GM12878 (cell line): ENCODE results near the gene ZNF804B. TPM values are rescaled to one million over a fixed set of nuclear protein-coding genes. Genes with fewer than 3 reads are reported as not detected.

Experiments
- ATAC-seq: fragments of 200-7000 bp; cut with Tn5 transposase; 3 replicates; pipeline ENCODE4 v1.9.1; 2020; ENCODE audit warnings: mild to moderate bottlenecking, moderate library complexity
- BruUV-seq: library from RNA; stranded (reverse); fragments of 400-500 nt; replicated peaks from 2 replicates; lab custom pipeline; 2021; lab: Mats Ljungman, UMichigan
- CTCF ChIA-PET: fragments of 300-600 bp; sonication (Branson Sonifier 250); formaldehyde crosslinking; extraction: SDS; loops from one replicate; lab custom pipeline; 2021; ENCODE audit warnings: inconsistent platforms; lab: Yijun Ruan, JAX
- POLR2A ChIA-PET: fragments of 350-600 bp; formaldehyde crosslinking; extraction: SDS; loops from one replicate; lab custom pipeline; 2021; ENCODE audit warnings: inconsistent platforms; lab: Charles Lee
- RAD21 ChIA-PET: fragments of 300-600 bp; sonication (Branson Sonifier 250); formaldehyde crosslinking; loops from one replicate; lab custom pipeline; 2023; ENCODE audit warnings: antibody characterized with exemption; ENCODE audit not compliant: unreplicated experiment; lab: Charles Lee
- SMC1A ChIA-PET: fragments of 300-600 bp; sonication (Branson Sonifier 250); formaldehyde crosslinking; loops from one replicate; lab custom pipeline; 2023; ENCODE audit not compliant: unreplicated experiment, uncharacterized antibody; lab: Charles Lee
- DNase-seq: peaks from one replicate; pipeline ENCODE4 v3.0.0-alpha.2; 2011; ENCODE audit warnings: low read depth, low spot score
- FAIRE-seq: peaks from 3 replicates; lab custom pipeline; 2011; peaks lifted over from hg19 to GRCh38; lab: Jason Lieb, UNC
- H2AFZ ChIP-seq: 2 replicates; pipeline ENCODE4 v1.6.0; 2011; ENCODE audit warnings: low read depth, low read length, control low read depth; ENCODE audit not compliant: control insufficient read depth
- H3K27ac ChIP-seq: 2 replicates; pipeline ENCODE4 v1.5.1; 2011; ENCODE audit warnings: control low read depth; ENCODE audit not compliant: control insufficient read depth, insufficient read depth
- H3K27me3 ChIP-seq, 2 experiments: replicated peaks in 1 of 2; 2 replicates each; pipeline versions ENCODE4 v1.6.0 to v1.6.1; 2011; ENCODE audit warnings: low read length in 1 of 2; ENCODE audit not compliant: control insufficient read depth in 2 of 2, insufficient read depth in 2 of 2
- H3K36me3 ChIP-seq, 2 experiments: 2 replicates each; pipeline ENCODE4 v1.5.1; 2011; ENCODE audit warnings: low read length in 1 of 2; ENCODE audit not compliant: control insufficient read depth in 2 of 2, insufficient read depth in 2 of 2
- H3K4me1 ChIP-seq: 2 replicates; pipeline ENCODE4 v1.6.1; 2011; ENCODE audit warnings: mild to moderate bottlenecking, low read length, moderate library complexity, mixed read lengths; ENCODE audit not compliant: control insufficient read depth, insufficient read depth
- H3K4me2 ChIP-seq: 2 replicates; pipeline ENCODE4 v1.6.0; 2011; ENCODE audit warnings: control low read depth; ENCODE audit not compliant: control insufficient read depth, insufficient read depth
- H3K4me3 ChIP-seq: fragments of 200-600 bp; sonication (generic); 2 replicates; pipeline ENCODE4 v1.5.1; 2016
- H3K79me2 ChIP-seq: 2 replicates; pipeline ENCODE4 v1.6.0; 2011; ENCODE audit warnings: low read length; ENCODE audit not compliant: control insufficient read depth, insufficient read depth
- H3K9ac ChIP-seq: 2 replicates; pipeline ENCODE4 v1.8.0; 2011; ENCODE audit warnings: low read length, control low read depth, mixed read lengths; ENCODE audit not compliant: control insufficient read depth, insufficient read depth
- H3K9me3 ChIP-seq: replicated peaks from 3 replicates; pipeline ENCODE4 v1.5.1; 2011; ENCODE audit warnings: mild to moderate bottlenecking, low read length; ENCODE audit not compliant: control insufficient read depth, insufficient read depth
- H4K20me1 ChIP-seq: 2 replicates; pipeline ENCODE4 v1.6.0; 2011; ENCODE audit not compliant: control insufficient read depth, insufficient read depth
- EZH2 ChIP-seq: IDR thresholded peaks from 2 replicates; pipeline ENCODE4 v1.6.1; 2012; ENCODE audit warnings: low read depth, mild to moderate bottlenecking, control low read depth, inconsistent platforms, low read length, borderline replicate concordance; ENCODE audit not compliant: control insufficient read depth
- HDAC6 ChIP-seq: fragments of 200-600 bp; sonication (generic); IDR thresholded peaks from one replicate; pipeline ENCODE4 v1.8.0; 2017; ENCODE audit warnings: antibody characterized with exemption; ENCODE audit not compliant: unreplicated experiment
- NBN ChIP-seq: fragments of 450-650 bp; IDR thresholded peaks from 2 replicates; pipeline ENCODE4 v1.6.1; 2016
- POLR2AphosphoS5 ChIP-seq: IDR thresholded peaks from 2 replicates; pipeline ENCODE4 v1.6.1; 2011; ENCODE audit warnings: mild to moderate bottlenecking, low read length, inconsistent platforms
- RBBP5 ChIP-seq: fragments of 200-600 bp; sonication (generic); conservative IDR thresholded peaks from 2 replicates; pipeline ENCODE4 v1.6.1; 2016
- SREBF2 ChIP-seq: IDR thresholded peaks from 2 replicates; pipeline ENCODE4 v1.6.1; 2012; ENCODE audit warnings: mild to moderate bottlenecking, low read length
- STAT1 ChIP-seq: fragments of 450-650 bp; conservative IDR thresholded peaks from 2 replicates; pipeline ENCODE4 v1.6.1; 2014; ENCODE audit warnings: antibody characterized with exemption, mild to moderate bottlenecking
- TCF3 ChIP-seq: IDR thresholded peaks from 2 replicates; pipeline ENCODE4 v1.6.1; 2012; ENCODE audit warnings: low read depth, mild to moderate bottlenecking, low read length, borderline replicate concordance; ENCODE audit not compliant: insufficient read depth
- WGBS: methylation state at CpG from one replicate; pipeline ENCODE4 v1.1.6; 2016; ENCODE audit warnings: low lambda C conversion rate; ENCODE audit not compliant: insufficient replicate concordance, insufficient coverage; ENCODE audit errors: missing lambda C conversion rate; 5-methylcytosine and 5-hydroxymethylcytosine counted together
- in situ Hi-C: fragments of 300-500 bp; cut with MboI; formaldehyde crosslinking; loops from 9 replicates; pipeline ENCODE4 v1.14.3; 2018; ENCODE audit warnings: mixed read lengths
- intact Hi-C: fragments of 100-400 bp; cut with micrococcal nuclease; formaldehyde crosslinking; loops from one replicate; pipeline ENCODE4 v1.14.2; 2022; ENCODE audit not compliant: unreplicated experiment
- polyA plus RNA-seq, 11 experiments: library from polyadenylated mRNA; depleted of rRNA in 4 of 11; unstranded in 6 of 11; stranded (reverse) in 5 of 11; fragments of >200 nt; fragmentation: Nextera tagmentation in 4 of 11; fragmentation: Illumina TruSeq in 1 of 11; extraction: Ambion mirVana in 4 of 11; extraction: Trizol in 1 of 11; gene quantifications; 1 replicate in 1 of 11; 2 replicates in 10 of 11; pipeline versions ENCODE4 v1.2.1 to v1.2.3, GENCODE V29; 2011 to 2016; ENCODE audit warnings: inconsistent platforms in 2 of 11, missing spikeins in 2 of 11, low read depth in 1 of 11
- total RNA-seq, 4 experiments: library from RNA; depleted of rRNA in 3 of 4; stranded (reverse); fragments of >200 nt in 3 of 4; fragmentation: Illumina TruSeq in 1 of 4; extraction: Trizol in 1 of 4; gene quantifications; 2 replicates each; pipeline versions ENCODE4 v1.2.1 to v1.2.3, GENCODE V29; 2013 to 2021
- TF ChIP-seq, protein P1 (sequence below): fragments of 450-650 bp; IDR thresholded peaks from 2 replicates; pipeline ENCODE4 v1.6.1; 2017; ENCODE audit warnings: mild to moderate bottlenecking
- TF ChIP-seq, protein P2 (sequence below): fragments of 150-350 bp; IDR thresholded peaks from 2 replicates; pipeline ENCODE4 v1.6.1; 2014; ENCODE audit warnings: mild to moderate bottlenecking, low read depth, low read length
- TF ChIP-seq, protein P3 (sequence below): fragments of 150-350 bp; IDR thresholded peaks from 2 replicates; pipeline ENCODE4 v1.6.1; 2016; ENCODE audit warnings: low read depth, low read length
- TF ChIP-seq, protein P4 (sequence below): fragments of 450-650 bp; IDR thresholded peaks from 2 replicates; pipeline ENCODE4 v1.6.1; 2018; ENCODE audit warnings: borderline replicate concordance, mild to moderate bottlenecking; ENCODE audit not compliant: partially characterized antibody

Gene ZNF804B
- total and polyA plus RNA-seq, 10 of the 15 experiments (the other 5 are each of a cell fraction or from before 2014, with no cell fraction given) = not detected

DNA sequence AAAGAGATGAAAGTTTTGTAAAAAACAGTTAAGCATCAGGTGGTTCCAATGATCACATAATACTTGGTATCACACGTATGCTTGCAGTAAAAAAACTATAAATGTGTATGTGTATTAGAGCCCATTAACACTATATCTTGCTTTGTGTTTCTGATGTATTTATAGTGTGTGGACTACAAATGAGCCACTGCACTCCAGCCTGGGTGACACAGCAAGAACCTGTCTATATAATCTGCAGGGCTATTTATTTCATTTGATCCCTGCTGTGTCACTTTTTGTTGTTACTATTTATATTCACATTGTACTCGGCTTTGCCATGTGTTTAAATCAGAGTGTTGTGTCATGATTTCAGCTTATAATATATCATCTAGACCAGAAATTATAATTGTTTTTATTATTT is 523.8 kb downstream of the ZNF804B start:
- intact Hi-C loops = no loop called here
- 27% methylated on average over 2 of the region's 2 CpGs for WGBS
- DNase-seq = no peak
- RAD21 ChIA-PET = no interaction called here
- H3K4me1 ChIP-seq = no peaks in the 10 kb centered on the region
- no peaks in the 10 kb centered on the region for H3K27me3 ChIP-seq
- H2AFZ ChIP-seq = no peak overlapping the region
- BruUV-seq = no TSS peak
- no peak overlapping the region for H3K9ac ChIP-seq
- TF ChIP-seq NBN = no peak
- TF ChIP-seq, protein P1, sequence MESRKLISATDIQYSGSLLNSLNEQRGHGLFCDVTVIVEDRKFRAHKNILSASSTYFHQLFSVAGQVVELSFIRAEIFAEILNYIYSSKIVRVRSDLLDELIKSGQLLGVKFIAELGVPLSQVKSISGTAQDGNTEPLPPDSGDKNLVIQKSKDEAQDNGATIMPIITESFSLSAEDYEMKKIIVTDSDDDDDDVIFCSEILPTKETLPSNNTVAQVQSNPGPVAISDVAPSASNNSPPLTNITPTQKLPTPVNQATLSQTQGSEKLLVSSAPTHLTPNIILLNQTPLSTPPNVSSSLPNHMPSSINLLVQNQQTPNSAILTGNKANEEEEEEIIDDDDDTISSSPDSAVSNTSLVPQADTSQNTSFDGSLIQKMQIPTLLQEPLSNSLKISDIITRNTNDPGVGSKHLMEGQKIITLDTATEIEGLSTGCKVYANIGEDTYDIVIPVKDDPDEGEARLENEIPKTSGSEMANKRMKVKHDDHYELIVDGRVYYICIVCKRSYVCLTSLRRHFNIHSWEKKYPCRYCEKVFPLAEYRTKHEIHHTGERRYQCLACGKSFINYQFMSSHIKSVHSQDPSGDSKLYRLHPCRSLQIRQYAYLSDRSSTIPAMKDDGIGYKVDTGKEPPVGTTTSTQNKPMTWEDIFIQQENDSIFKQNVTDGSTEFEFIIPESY = no peak
- TF ChIP-seq TCF3 = no peak
- TF ChIP-seq SREBF2 = no peak
- TF ChIP-seq, protein P2, sequence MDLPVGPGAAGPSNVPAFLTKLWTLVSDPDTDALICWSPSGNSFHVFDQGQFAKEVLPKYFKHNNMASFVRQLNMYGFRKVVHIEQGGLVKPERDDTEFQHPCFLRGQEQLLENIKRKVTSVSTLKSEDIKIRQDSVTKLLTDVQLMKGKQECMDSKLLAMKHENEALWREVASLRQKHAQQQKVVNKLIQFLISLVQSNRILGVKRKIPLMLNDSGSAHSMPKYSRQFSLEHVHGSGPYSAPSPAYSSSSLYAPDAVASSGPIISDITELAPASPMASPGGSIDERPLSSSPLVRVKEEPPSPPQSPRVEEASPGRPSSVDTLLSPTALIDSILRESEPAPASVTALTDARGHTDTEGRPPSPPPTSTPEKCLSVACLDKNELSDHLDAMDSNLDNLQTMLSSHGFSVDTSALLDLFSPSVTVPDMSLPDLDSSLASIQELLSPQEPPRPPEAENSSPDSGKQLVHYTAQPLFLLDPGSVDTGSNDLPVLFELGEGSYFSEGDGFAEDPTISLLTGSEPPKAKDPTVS = no peak
- no peak for TF ChIP-seq HDAC6
- TF ChIP-seq, protein P3, sequence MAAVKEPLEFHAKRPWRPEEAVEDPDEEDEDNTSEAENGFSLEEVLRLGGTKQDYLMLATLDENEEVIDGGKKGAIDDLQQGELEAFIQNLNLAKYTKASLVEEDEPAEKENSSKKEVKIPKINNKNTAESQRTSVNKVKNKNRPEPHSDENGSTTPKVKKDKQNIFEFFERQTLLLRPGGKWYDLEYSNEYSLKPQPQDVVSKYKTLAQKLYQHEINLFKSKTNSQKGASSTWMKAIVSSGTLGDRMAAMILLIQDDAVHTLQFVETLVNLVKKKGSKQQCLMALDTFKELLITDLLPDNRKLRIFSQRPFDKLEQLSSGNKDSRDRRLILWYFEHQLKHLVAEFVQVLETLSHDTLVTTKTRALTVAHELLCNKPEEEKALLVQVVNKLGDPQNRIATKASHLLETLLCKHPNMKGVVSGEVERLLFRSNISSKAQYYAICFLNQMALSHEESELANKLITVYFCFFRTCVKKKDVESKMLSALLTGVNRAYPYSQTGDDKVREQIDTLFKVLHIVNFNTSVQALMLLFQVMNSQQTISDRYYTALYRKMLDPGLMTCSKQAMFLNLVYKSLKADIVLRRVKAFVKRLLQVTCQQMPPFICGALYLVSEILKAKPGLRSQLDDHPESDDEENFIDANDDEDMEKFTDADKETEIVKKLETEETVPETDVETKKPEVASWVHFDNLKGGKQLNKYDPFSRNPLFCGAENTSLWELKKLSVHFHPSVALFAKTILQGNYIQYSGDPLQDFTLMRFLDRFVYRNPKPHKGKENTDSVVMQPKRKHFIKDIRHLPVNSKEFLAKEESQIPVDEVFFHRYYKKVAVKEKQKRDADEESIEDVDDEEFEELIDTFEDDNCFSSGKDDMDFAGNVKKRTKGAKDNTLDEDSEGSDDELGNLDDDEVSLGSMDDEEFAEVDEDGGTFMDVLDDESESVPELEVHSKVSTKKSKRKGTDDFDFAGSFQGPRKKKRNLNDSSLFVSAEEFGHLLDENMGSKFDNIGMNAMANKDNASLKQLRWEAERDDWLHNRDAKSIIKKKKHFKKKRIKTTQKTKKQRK = no peak
- TF ChIP-seq EZH2 = no peak
- TF ChIP-seq RBBP5 = no peak
- no peak for TF ChIP-seq STAT1
- no peak for TF ChIP-seq POLR2AphosphoS5
- TF ChIP-seq, protein P4, sequence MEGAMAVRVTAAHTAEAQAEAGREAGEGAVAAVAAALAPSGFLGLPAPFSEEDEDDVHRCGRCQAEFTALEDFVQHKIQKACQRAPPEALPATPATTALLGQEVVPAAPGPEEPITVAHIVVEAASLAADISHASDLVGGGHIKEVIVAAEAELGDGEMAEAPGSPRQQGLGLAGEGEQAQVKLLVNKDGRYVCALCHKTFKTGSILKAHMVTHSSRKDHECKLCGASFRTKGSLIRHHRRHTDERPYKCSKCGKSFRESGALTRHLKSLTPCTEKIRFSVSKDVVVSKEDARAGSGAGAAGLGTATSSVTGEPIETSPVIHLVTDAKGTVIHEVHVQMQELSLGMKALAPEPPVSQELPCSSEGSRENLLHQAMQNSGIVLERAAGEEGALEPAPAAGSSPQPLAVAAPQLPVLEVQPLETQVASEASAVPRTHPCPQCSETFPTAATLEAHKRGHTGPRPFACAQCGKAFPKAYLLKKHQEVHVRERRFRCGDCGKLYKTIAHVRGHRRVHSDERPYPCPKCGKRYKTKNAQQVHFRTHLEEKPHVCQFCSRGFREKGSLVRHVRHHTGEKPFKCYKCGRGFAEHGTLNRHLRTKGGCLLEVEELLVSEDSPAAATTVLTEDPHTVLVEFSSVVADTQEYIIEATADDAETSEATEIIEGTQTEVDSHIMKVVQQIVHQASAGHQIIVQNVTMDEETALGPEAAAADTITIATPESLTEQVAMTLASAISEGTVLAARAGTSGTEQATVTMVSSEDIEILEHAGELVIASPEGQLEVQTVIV = no peak
- TF ChIP-seq, all 136 proteins: peak for 0
- FAIRE-seq (no peak), ATAC-seq (no peak)
- no peak overlapping the region for H3K4me3 ChIP-seq
- in situ Hi-C loops = no loop called here
- no peak overlapping the region for H3K27ac ChIP-seq
- no peaks in the 10 kb centered on the region for H4K20me1 ChIP-seq
- CTCF ChIA-PET = no interaction called here
- H3K4me2 ChIP-seq = no peak overlapping the region
- H3K79me2 ChIP-seq = no peaks in the 10 kb centered on the region
- SMC1A ChIA-PET = no interaction called here
- POLR2A ChIA-PET = no interaction called here
- H3K9me3 ChIP-seq = no peaks in the 10 kb centered on the region
- no peaks in the 10 kb centered on the region for H3K36me3 ChIP-seq
